A549 (cell line): ENCODE data around the gene CALML3.

ENCODE experiments used
- BHLHE40 ChIP-seq: IDR thresholded peaks from 2 replicates; pipeline ENCODE4 v1.6.1; 2012; ENCODE audit warnings: low read depth, low read length, inconsistent platforms
- CEBPB ChIP-seq, 2 experiments: fragments of >200 bp in 1 of 2; sonication (Bioruptor Twin) in 1 of 2; formaldehyde crosslinking in 1 of 2; IDR thresholded peaks; 2 replicates each; pipeline ENCODE4 v1.6.1; 2012 to 2016
- CHD2 ChIP-seq: fragments of 150-350 bp; IDR thresholded peaks from 2 replicates; pipeline ENCODE4 v1.6.1; 2014; ENCODE audit warnings: low read length; ENCODE audit not compliant: partially characterized antibody
- HDAC2 ChIP-seq: fragments of 200-600 bp; sonication (generic); IDR thresholded peaks from 2 replicates; pipeline ENCODE4 v1.6.1; 2016
- MYC ChIP-seq: IDR thresholded peaks from 2 replicates; pipeline ENCODE4 v1.6.1; 2012; ENCODE audit warnings: mild to moderate bottlenecking, inconsistent platforms, low read length, improper control_type of control experiment, borderline replicate concordance
- PHF8 ChIP-seq: fragments of 200-600 bp; sonication (generic); IDR thresholded peaks from 2 replicates; pipeline ENCODE4 v1.6.1; 2016; ENCODE audit warnings: low read depth, mild to moderate bottlenecking, antibody characterized with exemption, moderate library complexity, borderline replicate concordance
- POLR2A ChIP-seq: IDR thresholded peaks from 2 replicates; pipeline ENCODE4 v1.6.1; 2012; ENCODE audit warnings: mild to moderate bottlenecking, low read length
- RAD21 ChIP-seq, 2 experiments: fragments of >200 bp in 1 of 2; sonication (Bioruptor Twin) in 1 of 2; formaldehyde crosslinking in 1 of 2; IDR thresholded peaks in 1 of 2; conservative IDR thresholded peaks in 1 of 2; 2 replicates in 1 of 2; 3 replicates in 1 of 2; pipeline ENCODE4 v1.6.1; 2012 to 2018; ENCODE audit warnings: inconsistent platforms in 1 of 2
- RCOR1 ChIP-seq: fragments of 150-350 bp; IDR thresholded peaks from 2 replicates; pipeline ENCODE4 v1.6.1; 2014; ENCODE audit warnings: antibody characterized with exemption, low read length, low read depth
- SMC3 ChIP-seq: fragments of >200 bp; sonication (Bioruptor Twin); formaldehyde crosslinking; IDR thresholded peaks from 3 replicates; pipeline ENCODE4 v1.6.1; 2018; ENCODE audit warnings: inconsistent platforms
- TF ChIP-seq, protein P1 (sequence below): fragments of 200-600 bp; sonication (generic); IDR thresholded peaks from 2 replicates; pipeline ENCODE4 v1.6.1; 2016; ENCODE audit warnings: antibody characterized with exemption, mild to moderate bottlenecking, moderate library complexity
- TF ChIP-seq, protein P2 (sequence below): fragments of >200 bp; sonication (Bioruptor Twin); formaldehyde crosslinking; IDR thresholded peaks from 3 replicates; pipeline ENCODE4 v1.5.1; 2016
- TF ChIP-seq, protein P3 (sequence below): IDR thresholded peaks from 2 replicates; pipeline ENCODE4 v1.6.1; 2012
- TF ChIP-seq, protein P4 (sequence below): IDR thresholded peaks from 2 replicates; pipeline ENCODE4 v1.6.1; 2012

DNA sequence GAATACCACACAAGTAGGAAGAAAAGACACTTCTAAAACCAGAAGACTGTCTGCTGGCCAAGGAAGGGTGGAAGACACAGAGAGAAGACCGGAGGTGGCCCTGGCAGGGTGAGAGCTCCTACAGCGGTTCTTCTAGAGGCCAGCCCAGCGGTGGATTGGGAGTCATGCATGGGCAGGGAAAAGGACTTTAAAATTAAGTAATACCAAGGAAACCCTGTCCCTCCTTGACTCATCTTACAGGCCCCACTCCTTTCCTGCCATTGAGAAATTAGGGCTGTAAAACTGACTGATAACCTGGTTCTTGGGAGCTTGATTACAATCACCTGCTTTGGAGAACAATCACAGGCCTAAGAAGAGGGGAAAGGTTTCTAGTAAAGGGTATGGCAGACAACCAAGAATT is 16.1 kb downstream of the CALML3 start:
- TF ChIP-seq CHD2 (no peak), RAD21 (conservative IDR thresholded peaks at IDR 0.05 in 1 of 2, IDR thresholded peaks at IDR 0.05 in 1 of 2) (no peak), MYC (no peak), RCOR1 (no peak), BHLHE40 (no peak), SMC3 (no peak), POLR2A (no peak), CEBPB (IDR thresholded peaks at IDR 0.05) (no peak), PHF8 (no peak), HDAC2 (no peak)
- TF ChIP-seq, protein P1, sequence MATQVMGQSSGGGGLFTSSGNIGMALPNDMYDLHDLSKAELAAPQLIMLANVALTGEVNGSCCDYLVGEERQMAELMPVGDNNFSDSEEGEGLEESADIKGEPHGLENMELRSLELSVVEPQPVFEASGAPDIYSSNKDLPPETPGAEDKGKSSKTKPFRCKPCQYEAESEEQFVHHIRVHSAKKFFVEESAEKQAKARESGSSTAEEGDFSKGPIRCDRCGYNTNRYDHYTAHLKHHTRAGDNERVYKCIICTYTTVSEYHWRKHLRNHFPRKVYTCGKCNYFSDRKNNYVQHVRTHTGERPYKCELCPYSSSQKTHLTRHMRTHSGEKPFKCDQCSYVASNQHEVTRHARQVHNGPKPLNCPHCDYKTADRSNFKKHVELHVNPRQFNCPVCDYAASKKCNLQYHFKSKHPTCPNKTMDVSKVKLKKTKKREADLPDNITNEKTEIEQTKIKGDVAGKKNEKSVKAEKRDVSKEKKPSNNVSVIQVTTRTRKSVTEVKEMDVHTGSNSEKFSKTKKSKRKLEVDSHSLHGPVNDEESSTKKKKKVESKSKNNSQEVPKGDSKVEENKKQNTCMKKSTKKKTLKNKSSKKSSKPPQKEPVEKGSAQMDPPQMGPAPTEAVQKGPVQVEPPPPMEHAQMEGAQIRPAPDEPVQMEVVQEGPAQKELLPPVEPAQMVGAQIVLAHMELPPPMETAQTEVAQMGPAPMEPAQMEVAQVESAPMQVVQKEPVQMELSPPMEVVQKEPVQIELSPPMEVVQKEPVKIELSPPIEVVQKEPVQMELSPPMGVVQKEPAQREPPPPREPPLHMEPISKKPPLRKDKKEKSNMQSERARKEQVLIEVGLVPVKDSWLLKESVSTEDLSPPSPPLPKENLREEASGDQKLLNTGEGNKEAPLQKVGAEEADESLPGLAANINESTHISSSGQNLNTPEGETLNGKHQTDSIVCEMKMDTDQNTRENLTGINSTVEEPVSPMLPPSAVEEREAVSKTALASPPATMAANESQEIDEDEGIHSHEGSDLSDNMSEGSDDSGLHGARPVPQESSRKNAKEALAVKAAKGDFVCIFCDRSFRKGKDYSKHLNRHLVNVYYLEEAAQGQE, result no peak
- TF ChIP-seq, protein P2, sequence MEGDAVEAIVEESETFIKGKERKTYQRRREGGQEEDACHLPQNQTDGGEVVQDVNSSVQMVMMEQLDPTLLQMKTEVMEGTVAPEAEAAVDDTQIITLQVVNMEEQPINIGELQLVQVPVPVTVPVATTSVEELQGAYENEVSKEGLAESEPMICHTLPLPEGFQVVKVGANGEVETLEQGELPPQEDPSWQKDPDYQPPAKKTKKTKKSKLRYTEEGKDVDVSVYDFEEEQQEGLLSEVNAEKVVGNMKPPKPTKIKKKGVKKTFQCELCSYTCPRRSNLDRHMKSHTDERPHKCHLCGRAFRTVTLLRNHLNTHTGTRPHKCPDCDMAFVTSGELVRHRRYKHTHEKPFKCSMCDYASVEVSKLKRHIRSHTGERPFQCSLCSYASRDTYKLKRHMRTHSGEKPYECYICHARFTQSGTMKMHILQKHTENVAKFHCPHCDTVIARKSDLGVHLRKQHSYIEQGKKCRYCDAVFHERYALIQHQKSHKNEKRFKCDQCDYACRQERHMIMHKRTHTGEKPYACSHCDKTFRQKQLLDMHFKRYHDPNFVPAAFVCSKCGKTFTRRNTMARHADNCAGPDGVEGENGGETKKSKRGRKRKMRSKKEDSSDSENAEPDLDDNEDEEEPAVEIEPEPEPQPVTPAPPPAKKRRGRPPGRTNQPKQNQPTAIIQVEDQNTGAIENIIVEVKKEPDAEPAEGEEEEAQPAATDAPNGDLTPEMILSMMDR, result no peak
- TF ChIP-seq, protein P3, sequence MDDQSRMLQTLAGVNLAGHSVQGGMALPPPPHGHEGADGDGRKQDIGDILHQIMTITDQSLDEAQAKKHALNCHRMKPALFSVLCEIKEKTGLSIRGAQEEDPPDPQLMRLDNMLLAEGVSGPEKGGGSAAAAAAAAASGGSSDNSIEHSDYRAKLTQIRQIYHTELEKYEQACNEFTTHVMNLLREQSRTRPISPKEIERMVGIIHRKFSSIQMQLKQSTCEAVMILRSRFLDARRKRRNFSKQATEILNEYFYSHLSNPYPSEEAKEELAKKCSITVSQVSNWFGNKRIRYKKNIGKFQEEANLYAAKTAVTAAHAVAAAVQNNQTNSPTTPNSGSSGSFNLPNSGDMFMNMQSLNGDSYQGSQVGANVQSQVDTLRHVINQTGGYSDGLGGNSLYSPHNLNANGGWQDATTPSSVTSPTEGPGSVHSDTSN, result no peak
- TF ChIP-seq, protein P4, sequence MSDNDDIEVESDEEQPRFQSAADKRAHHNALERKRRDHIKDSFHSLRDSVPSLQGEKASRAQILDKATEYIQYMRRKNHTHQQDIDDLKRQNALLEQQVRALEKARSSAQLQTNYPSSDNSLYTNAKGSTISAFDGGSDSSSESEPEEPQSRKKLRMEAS, result no peak
